Retinal pigment epithelial cell (primary cell): ENCODE measurements around the gene EML4.

Source experiments
- DNase-seq: peaks from one replicate; pipeline ENCODE4 v3.0.0-alpha.2; 2010; ENCODE audit warnings: low read depth
- H3K4me3 ChIP-seq: 2 replicates; pipeline ENCODE4 v1.5.1; 2011; ENCODE audit warnings: mild to moderate bottlenecking, low read length, control low read depth, moderate library complexity
- TF ChIP-seq, protein P1 (sequence below): conservative IDR thresholded peaks from 2 replicates; pipeline ENCODE4 v1.5.1; 2011; ENCODE audit warnings: low read depth, low read length, control low read depth, inconsistent platforms

EML4 gene

DNA sequence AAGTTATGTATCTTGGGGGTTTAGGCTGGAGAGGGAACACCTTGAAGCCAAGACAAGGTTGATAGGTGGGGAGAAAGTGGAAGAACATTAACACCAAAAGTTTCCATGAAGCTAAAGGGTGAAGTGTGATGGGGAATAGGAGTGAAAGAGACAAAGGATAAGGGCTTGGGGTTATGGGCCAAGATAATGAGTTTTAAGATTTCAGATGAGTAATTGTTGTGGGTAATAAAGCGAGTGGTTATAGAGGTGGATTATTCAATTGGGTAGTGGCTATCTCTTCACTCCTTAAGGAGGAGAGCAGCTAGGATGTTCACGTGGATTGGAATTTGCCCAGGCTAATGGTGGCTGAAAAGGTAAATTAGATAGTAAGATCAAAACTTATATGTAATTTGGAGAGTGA, 29.8 kb downstream of the EML4 start:
- no peak for DNase-seq
- no peak overlapping the region for H3K4me3 ChIP-seq
- TF ChIP-seq, protein P1, sequence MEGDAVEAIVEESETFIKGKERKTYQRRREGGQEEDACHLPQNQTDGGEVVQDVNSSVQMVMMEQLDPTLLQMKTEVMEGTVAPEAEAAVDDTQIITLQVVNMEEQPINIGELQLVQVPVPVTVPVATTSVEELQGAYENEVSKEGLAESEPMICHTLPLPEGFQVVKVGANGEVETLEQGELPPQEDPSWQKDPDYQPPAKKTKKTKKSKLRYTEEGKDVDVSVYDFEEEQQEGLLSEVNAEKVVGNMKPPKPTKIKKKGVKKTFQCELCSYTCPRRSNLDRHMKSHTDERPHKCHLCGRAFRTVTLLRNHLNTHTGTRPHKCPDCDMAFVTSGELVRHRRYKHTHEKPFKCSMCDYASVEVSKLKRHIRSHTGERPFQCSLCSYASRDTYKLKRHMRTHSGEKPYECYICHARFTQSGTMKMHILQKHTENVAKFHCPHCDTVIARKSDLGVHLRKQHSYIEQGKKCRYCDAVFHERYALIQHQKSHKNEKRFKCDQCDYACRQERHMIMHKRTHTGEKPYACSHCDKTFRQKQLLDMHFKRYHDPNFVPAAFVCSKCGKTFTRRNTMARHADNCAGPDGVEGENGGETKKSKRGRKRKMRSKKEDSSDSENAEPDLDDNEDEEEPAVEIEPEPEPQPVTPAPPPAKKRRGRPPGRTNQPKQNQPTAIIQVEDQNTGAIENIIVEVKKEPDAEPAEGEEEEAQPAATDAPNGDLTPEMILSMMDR, result no peak

DNA sequence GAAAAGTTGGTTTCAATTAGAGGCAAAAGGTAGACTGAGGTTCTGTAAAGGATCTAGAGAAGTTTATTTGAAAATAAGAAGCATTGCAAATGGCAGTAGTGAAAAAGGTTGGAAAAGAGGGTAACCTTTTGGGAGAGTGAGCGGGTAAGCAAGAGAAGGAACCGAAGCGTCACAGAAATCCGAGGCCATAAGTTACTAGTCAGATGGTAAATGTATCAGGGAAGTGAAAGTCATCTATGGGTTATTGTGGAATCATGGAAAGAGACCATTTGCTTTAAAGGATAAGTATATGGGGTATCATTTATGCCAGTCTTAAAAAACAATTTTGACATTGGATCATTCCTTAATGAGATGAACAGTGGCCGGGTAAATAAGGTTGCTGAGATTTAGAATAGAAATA, 30.5 kb downstream of the EML4 start:
- DNase-seq, result no peak
- TF ChIP-seq, protein P1, result no peak
- H3K4me3 ChIP-seq, result no peak overlapping the region

DNA sequence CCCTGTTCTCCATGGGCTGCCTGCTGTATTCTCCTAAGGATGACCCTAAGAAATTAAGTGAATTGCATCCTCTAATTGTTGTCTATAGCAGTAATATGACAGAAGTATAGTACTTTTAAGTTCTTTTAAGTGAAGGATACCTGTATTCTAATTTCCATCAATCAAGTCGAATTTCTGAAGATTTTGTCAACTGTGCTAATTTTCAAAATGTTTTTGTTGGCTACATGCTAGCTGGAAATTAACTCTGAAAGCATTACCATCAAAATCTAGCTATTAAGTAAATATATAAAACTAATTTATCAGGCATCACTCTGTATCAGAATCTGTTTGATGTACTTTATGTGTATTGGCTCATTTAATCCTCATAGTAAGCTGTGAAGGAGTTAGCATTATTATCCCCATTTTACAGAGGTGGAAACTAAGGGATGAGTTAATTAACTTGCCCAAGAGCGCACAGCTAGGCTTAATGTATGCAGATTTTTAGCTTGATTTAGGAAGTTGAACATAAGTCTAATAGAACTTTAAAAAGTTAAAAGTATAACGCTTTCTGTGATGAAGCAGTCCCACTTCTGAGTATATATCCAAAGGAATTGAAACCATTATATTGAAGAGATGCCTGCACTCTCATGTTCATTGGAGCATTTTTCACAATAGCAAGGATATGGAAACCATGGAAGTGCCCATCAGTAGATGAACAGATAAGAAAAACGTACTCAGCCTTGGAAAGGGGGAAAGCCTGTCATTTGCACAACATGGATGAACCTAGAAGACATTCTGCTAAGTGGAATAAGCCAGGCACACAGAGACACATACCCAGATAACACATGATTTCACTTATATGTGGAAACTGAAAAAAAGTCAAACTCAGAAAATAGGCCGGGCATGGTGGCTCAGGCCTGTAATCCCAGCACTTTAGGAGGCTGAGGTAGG, 32.0 kb downstream of the EML4 start:
- no peak overlapping the region for H3K4me3 ChIP-seq
- TF ChIP-seq, protein P1, result no peak
- no peak for DNase-seq

DNA sequence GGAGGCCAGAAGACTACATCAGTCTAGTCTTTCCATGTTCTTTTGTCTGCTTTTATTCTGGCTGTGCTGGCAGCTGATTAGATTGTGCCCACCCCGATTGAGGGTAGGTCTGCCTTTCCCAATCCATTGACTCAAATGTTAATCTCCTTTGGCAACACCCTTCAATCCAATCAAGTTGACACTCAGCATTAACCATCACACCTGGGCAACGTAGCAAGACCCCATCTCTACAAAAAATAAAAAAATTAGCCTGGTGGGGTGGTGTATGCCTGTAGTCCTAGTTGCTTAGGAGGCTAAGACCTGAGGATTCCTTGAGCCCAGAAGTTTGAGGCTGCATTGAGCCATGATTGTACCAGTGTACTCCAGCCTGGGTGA, 33.5 kb downstream of the EML4 start:
- no peak overlapping the region for H3K4me3 ChIP-seq
- no peak for DNase-seq
- TF ChIP-seq, protein P1, result no peak

DNA sequence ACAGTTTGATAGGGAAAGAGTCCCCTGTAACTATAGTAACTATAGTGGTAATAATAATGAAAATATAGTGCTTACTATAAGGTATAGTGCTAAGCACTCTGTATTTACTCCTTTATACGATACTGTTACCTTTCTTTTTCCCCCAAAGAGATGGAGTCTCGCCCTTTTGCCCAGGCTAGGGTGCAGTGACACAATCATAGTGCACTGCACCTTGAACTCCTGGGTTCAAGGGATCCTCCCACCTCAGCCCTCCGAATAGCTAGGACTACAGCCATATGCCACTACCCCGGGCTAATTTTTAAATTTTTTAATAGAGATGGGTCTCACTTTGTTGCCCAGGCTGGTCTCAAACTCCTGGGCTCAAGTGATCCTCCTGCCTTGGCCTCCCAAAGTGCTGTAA, 34.6 kb downstream of the EML4 start:
- DNase-seq, result no peak
- H3K4me3 ChIP-seq, result no peak overlapping the region
- TF ChIP-seq, protein P1, result no peak

DNA sequence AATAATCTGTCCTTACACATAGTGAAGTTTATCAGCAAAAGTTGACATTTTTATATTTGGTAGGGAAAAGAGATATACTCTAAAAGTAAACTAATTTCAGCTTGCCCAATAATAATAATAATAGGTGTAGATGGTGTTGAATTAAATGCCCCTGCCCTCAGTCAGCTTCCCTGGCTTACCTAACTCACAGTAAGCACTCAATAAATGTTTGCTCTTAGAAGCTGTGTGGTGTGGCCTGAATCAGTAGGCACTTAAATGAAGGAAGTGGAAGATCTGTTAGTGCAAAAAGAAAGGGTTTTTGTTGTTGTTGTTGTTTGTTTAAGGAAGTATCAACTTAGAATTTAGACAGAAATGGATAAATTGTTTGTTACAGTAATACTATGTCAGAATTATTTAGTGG, 36.2 kb downstream of the EML4 start:
- TF ChIP-seq, protein P1, result no peak
- H3K4me3 ChIP-seq, result no peak overlapping the region
- DNase-seq, result no peak

DNA sequence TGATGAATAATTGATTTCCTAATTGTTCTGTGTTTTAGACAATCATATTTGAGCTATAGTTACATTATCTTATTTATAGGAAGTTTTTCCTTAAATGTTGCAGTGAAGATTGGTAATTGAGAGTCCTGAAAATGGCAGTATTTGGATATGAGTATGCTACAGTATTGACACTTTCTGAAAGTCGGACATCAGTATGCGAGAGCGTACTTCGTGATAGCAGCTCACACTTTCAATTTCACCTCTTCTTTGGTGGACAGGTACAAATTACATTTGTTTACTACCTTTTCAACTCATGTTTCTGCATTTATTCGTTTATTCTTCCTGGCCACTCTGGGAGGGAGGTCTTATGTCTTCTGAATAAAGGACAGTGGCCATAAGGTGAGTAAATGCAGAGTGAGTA, 38.7 kb downstream of the EML4 start:
- no peak for DNase-seq
- TF ChIP-seq, protein P1, result no peak
- no peak overlapping the region for H3K4me3 ChIP-seq
